ENCODE data around the gene RERE. TPM values are rescaled to one million over a fixed set of nuclear protein-coding genes. Genes with fewer than 3 reads are reported as not detected.

RERE gene
- total and polyA plus RNA-seq, 11 donors = 53.5 to 236 (median 121) TPM

DNA sequence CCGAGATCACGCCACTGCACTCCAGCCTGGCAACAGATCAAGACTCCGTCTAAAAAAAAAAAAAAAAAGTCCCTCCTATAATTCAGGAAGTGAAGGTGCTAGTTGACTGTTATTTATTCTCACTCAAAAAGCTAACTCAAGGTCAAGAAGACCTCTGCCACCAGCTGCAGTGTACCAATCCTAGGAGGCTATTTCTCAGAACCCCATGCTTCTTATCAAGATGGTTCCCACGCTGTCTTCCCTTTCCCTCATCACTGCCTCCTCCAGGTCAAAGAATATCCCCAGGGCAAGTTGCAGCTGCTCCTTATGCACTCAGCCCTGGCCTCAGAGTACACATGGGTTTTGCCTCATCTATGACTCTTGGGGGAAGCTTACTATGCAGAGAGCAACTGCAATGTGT is 53.6 kb downstream of the RERE start:
- DNase-seq (peak in 1 of 5 donors; percentile 13), ATAC-seq (peak in 2 of 4 donors; percentile 36 to 63)
- 44 to 56% (median 47%) methylated on average over 4 of the region's 4 CpGs for WGBS, 4 donors
- TF ChIP-seq, protein P1, sequence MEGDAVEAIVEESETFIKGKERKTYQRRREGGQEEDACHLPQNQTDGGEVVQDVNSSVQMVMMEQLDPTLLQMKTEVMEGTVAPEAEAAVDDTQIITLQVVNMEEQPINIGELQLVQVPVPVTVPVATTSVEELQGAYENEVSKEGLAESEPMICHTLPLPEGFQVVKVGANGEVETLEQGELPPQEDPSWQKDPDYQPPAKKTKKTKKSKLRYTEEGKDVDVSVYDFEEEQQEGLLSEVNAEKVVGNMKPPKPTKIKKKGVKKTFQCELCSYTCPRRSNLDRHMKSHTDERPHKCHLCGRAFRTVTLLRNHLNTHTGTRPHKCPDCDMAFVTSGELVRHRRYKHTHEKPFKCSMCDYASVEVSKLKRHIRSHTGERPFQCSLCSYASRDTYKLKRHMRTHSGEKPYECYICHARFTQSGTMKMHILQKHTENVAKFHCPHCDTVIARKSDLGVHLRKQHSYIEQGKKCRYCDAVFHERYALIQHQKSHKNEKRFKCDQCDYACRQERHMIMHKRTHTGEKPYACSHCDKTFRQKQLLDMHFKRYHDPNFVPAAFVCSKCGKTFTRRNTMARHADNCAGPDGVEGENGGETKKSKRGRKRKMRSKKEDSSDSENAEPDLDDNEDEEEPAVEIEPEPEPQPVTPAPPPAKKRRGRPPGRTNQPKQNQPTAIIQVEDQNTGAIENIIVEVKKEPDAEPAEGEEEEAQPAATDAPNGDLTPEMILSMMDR (IDR thresholded peaks at IDR 0.05) = no peak
- TF ChIP-seq POLR2A (IDR thresholded peaks at IDR 0.05) = no peak
- Histone ChIP-seq H3K4me1 (peaks cover 0 to 16% (median 9%) of the 10 kb centered on the region in 12 donors), H3K36me3 (no peaks in the 10 kb centered on the region), H3K4me3 (no peak overlapping the region), H3K27ac (no peak overlapping the region), H3K27me3 (no peaks in the 10 kb centered on the region), H3K9me3 (no peaks in the 10 kb centered on the region)
- intact Hi-C loops (cut with DNase I) = no loop called here

DNA sequence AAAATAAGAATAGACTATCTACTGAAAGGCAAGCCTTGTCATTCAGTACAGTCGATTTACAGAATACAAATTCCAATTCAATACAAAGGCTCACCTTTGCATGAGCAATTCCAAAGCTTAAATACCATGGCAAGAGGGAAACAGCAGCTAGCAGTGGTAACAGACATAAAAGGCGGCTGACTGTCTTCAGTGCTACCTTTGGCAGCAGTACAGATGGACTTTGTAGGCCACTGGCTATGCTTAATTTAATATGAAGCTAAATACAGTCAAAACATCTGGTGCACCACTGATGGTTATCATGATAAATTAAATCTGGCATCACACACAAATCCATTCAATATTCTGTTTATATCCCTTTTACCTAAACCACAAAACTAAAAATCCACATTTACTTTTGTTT is 62.4 kb downstream of the RERE start:
- Histone ChIP-seq H3K27ac (no peak overlapping the region), H3K9me3 (no peaks in the 10 kb centered on the region), H3K4me3 (no peak overlapping the region), H3K36me3 (no peaks in the 10 kb centered on the region), H3K4me1 (peaks cover 0 to 29% (median 8%) of the 10 kb centered on the region in 12 donors), H3K27me3 (no peaks in the 10 kb centered on the region)
- no peak for DNase-seq
- ATAC-seq = peak in 1 of 4 donors; percentile 65
- no peak for TF ChIP-seq POLR2A (IDR thresholded peaks at IDR 0.05)
- TF ChIP-seq, protein P1 (IDR thresholded peaks at IDR 0.05) = no peak
- WGBS, 4 donors = 62 to 77% (median 70%) methylated on average over 2 of the region's 2 CpGs
- intact Hi-C loops (cut with DNase I) = loop anchor here in 1 of 10 donors (10.0 kb wide), 1 partner anchor 90 kb away; no protein-coding TSS in a partner anchor

DNA sequence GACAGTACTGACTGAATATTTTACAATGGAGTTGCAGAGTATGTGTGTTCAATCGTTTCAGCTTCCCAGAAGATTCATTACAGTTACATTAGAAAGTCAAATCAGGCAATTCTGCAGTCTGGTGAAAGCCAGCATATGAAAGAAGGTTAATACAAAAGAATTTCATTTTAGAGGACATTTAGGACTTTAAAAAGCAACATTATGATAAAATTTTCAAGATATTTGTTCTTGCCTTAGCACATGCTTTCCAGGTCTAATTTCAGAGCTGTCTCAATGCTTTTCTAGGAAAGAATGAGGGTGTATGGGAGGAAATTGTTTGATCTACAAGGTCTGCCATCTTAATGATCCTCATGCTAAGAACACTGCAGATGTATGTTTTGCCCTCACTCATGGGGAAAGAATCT is 63.2 kb downstream of the RERE start:
- Histone ChIP-seq H3K36me3 (no peaks in the 10 kb centered on the region), H3K27ac (no peak overlapping the region), H3K4me1 (peaks cover 0 to 29% (median 8%) of the 10 kb centered on the region in 12 donors), H3K9me3 (no peaks in the 10 kb centered on the region), H3K4me3 (no peak overlapping the region), H3K27me3 (no peaks in the 10 kb centered on the region)
- TF ChIP-seq POLR2A (IDR thresholded peaks at IDR 0.05) = no peak
- TF ChIP-seq, protein P1 (IDR thresholded peaks at IDR 0.05) = no peak
- intact Hi-C loops (cut with DNase I) = loop anchor here in 1 of 10 donors (10.0 kb wide), 1 partner anchor 91 kb away; no protein-coding TSS in a partner anchor
- 48 to 83% (median 61%) methylated on average over 1 of the region's 1 CpG for WGBS, 4 donors
- ATAC-seq (no peak), DNase-seq (no peak)

DNA sequence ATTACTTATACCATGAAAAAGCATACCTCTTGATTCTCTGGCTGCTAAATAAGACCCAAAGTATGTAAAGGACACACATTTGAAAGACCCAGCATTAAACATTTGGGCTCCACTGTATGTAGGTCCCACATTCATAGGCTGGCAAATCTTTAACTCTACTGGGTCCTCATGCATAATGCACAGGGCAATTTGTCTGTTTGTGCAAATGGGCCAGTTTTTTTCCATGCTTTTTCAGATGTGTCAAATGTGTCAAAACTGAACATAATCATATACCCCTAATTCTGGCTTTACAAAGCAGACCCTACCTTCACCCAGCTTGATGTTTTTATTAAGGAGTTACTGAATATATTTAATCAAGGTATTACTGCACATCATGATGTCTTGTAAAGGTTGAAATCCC is 63.7 kb downstream of the RERE start:
- no peak overlapping the region for H3K4me3 ChIP-seq
- H3K4me1 ChIP-seq = peaks cover 0 to 29% (median 8%) of the 10 kb centered on the region in 12 donors
- H3K9me3 ChIP-seq = no peaks in the 10 kb centered on the region
- ATAC-seq (no peak), DNase-seq (no peak)
- intact Hi-C loops (cut with DNase I) = loop anchor here in 1 of 10 donors (10.0 kb wide), 1 partner anchor 91 kb away; no protein-coding TSS in a partner anchor
- TF ChIP-seq, protein P1 (IDR thresholded peaks at IDR 0.05) = no peak
- no peak for TF ChIP-seq POLR2A (IDR thresholded peaks at IDR 0.05)
- no peak overlapping the region for H3K27ac ChIP-seq
- no peaks in the 10 kb centered on the region for H3K27me3 ChIP-seq
- H3K36me3 ChIP-seq = no peaks in the 10 kb centered on the region

Data from heart left ventricle (tissue), 16 donors.